HG02571 (cell line): Measurements from ENCODE around the gene SDHAF3.
"Not testable (repeated sequence)": the region's sequence is repeated elsewhere in the genome, so short reads cannot be mapped to it uniquely, and the experiment has no call there.

ENCODE experiments used
- ATAC-seq: cut with Tn5 transposase; IDR thresholded peaks from one replicate; pipeline ENCODE4 v1.9.1; 2021; ENCODE audit warnings: mild to moderate bottlenecking, moderate library complexity; ENCODE audit not compliant: unreplicated experiment

Gene SDHAF3

DNA sequence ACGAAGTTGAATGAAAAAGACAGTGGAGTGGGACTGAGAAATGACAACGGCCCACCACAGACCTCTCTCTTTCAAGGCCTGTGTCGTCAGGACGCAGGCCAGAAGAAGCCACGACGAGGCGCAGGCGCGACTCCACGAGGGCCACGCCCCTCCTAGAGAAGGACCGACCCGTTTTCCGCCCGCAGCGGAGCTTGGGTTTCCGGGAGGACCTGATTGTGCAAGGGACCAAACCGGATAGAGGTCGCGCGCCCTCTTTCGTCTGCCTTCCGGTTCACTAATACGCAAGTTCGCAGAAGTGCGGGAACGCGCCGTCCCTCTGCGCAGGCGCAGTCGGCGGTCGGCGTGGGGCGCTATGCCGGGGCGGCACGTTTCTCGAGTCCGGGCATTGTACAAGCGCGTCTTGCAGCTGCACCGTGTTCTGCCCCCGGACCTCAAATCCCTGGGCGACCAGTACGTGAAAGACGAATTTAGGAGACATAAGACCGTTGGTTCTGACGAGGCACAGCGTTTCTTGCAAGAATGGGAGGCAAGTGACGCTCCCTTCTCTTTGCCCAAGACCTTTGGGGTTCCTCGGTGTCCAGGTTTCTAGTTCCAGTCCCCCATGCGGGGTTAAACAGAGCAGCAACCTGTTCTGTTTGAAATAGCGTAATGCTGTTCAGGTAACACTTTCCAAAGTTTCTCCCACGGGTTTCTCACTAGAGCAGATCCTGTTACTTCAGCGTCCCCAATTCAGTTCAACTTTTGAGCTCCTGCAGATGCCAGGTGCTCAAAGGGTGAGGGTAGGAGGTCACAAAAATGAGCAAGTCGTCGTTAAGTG, at the start of gene SDHAF3:
SDHAF3 (plus strand) TSS at position 327 of the 817 bp plus-strand sequence; CDS start at position 353, 26 bp downstream.
- ATAC-seq, result peak; percentile 97

DNA sequence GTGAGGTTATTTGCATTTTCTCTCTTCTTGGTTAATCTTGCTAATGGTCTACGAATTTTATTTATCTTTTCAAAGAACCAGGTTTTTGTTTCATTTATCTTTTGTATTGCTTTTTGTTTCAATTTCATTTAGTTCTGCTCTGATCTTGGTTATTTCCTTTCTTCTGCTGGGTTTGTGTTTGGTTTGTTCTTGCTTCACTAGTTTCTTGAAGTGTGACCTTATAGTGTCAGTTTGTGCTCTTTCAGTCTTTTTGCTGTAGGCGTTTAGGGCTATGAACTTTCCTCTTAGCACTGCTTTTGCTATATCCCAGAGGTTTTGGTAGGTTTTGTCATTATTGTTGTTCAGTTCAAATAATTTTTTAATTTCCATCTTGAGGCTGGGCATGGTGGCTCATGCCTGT, 45.5 kb upstream of the SDHAF3 start:
- not testable (repeated sequence) for ATAC-seq

DNA sequence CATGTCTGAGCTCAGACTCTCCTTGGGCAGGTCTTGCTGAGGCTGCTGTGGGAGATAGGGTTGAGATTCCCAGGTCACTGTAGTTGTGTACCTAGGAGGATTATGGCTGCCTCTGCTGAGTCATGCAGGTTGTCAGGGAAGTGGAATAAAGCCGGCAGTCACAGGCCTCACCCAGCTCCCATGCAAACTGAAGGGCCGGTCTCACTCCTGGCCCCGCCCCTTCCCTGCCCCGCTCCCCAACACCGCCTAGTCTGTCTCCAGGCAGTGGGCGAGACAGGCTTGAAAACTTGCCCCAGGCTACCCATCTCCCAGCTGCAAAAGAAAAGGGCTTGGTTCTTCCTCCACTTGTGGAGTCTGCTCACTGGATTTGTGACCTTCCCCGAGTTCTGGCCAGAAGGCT, 41.6 kb upstream of the SDHAF3 start:
- ATAC-seq, result no peak

DNA sequence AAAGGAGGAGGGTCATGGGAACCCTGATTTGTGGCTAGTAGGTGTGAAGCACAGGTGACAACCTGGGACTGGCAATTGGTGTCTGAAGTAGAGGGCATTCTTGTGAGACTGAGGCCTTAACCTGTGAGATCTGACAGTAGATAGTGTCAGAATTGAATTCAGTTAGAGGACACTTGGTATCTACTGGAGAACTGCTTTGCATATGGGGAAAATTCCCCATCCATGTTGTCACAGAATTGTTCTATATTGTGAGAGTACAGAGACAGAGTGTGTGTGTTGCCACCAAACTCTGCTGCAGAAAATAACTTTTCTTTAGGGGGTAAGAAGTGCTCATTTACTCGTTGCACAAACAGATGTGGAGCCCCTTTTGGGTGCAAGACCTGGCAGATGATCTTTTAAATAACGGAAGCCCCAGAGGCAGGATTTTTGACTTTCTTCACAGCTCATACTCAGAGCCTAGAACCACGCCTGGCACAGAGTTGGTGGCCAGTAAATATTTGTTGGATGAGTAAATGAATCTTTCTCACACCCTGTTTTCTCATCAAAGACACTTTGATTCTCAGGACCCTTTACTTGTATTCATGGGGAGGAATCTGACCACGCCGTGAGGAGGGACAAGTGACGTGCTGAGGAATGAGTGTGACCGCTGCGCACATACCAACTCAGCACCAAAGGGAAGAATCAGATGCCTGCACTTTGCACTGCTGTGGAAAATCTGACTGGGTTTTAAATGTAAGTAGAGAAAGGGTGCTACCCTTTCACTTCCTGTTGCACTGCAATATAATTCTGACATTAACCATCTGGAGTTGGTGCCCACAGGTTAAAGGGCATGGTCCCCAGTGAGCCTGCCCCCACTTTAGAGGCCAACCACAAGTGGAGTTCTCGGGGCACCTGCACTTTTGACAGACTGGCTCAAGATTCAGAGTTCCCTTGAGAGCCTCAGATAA, 39.2 kb upstream of the SDHAF3 start:
- peak; percentile 72 for ATAC-seq

DNA sequence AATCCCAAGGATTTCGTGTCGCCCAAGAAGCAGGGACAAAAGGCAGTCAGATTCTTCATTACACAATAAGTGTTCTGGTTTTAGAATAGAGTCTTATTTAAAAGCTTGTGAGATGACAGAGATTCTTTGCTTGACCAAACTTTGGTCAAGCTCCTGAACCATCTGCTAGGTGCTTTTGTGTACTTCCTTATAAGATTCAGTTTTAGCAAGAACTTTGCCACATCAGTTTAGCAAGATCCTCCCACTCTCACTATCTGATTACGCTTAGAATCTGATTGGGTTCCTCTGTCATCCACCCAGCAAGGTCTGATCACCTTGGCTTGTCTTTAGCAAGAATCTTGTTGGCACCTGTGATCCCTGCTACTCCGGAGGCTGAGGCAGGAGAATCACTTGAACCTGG, 38.2 kb upstream of the SDHAF3 start:
- no peak for ATAC-seq

DNA sequence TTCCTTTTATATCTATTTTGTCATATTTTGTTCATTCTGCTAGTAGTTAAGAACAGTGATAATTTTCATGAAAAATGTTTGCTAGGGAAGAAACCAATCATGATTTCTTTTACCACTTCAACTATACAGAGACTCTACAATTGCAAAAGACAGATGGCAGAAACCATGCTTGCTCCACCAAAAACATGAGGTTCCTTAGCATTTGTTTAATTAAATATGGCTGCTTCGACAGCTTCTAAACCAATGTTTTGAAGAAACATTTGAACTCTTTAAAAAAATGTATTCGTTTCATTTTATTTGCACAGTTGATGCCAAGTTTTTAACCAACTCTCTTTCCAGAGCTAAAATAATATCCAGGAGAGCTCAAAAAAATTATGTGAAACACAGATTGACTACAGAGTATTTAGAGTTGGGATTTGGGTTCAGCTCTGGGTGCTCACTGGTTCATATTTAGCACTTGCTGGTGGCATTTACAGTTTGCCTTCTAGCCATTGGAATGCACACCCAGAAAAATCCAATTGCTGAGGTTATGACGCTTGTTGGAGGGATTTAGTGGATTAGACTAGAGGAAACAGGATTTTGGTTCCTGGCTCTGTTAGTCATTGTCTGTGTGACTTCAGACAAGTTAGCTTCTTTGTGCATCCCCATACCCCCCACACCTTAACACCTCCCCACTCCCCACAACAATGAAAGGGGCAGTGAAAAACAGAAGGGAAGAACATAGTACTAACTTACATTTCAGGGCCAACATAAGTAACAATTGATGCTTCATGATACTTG, 35.8 kb upstream of the SDHAF3 start:
- no peak for ATAC-seq

DNA sequence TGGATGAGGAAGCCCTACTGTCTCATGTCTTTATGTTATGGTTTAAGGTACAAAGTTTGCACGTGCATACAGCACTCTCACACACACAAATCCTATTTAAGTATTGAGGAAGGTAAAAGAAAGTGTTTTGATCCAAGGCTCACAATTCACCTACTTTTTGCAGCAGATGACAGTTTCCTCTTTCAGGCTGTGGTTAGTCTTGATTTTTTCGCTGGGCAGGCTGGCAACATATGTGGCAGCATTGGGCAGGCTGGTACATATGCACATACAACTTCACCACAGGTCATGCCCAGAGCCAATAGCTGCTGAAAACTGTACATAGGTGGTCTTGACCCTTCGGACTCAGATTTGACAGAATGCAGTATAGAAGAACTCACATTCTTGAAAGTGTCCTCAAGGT, 29.1 kb upstream of the SDHAF3 start:
- no peak for ATAC-seq

DNA sequence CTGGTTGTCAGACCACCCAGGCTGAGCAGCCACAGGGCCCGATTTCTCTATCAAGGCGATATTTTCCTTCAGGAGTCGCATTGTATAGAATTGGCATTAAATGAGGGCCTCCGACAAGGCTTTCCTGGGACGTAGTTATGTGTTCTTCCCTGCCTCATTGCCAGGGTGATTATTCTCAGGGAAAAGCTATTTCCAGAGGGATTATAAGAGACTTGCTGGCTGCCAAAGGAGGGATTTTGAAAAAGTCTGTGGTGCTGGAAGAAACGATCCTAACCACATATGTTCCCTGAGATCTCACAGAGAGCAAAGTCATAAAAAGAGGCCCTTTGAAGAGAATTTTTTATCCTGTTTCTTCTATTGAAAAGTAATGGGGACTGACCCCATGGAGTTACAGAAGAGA, 27.7 kb upstream of the SDHAF3 start:
- no peak for ATAC-seq

DNA sequence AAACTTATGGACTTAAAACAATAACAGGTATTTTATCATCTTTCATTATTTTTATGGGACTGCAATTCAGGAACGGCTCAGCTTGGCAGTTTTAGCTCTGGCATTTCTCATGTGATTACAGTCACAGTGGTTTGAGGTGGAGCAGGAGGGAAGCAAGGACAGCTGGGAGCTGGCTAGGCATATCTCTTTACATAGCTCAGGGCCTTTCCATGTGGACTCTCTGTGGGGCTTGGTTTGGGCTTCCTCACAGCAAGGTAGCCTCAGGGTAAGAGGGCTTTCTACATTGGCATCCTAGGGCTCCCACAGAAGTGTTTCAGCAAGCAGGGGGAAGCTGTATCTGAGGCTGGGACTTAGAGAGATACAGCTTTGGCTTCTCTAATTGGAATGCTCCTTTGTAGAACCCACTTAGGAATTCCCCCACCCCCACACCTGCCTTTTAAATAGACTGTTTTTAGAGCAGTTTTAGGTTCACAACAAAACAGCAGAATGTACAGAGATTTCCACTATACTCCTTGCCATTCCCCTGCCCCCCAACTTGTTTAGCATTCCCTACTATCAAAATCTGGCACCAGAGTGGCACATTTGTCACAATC, 26.6 kb upstream of the SDHAF3 start:
- no peak for ATAC-seq

DNA sequence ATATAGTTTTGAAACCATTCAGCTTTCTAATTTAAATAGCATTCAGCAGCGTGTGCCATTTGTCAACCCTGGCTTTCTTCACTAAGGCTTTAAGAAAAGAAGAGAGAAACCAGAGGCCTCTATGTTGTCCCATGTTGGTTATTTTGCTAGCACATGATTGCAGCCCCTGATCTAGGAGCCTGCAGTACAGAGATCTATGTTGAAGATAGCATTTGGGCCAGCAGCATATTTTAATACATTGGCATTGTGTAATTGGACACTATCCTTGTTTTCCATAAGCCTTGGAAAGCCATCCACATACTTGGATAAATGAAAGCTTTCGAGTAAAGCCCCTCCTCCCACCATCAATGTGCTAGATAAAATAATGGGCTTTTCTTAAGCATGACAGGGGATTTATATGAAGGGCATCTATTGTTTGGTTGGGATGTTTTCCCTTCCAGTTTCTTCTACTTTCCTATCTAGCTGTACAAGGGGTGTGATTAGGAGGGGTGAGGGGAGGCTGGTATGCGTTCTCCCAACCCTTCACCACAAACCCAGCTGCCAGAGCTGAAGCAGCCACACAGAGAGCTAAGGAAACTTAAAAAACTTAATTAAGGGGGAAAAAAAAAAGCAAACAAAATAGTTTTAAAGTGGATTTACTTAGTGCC, 23.1 kb upstream of the SDHAF3 start:
- no peak for ATAC-seq

DNA sequence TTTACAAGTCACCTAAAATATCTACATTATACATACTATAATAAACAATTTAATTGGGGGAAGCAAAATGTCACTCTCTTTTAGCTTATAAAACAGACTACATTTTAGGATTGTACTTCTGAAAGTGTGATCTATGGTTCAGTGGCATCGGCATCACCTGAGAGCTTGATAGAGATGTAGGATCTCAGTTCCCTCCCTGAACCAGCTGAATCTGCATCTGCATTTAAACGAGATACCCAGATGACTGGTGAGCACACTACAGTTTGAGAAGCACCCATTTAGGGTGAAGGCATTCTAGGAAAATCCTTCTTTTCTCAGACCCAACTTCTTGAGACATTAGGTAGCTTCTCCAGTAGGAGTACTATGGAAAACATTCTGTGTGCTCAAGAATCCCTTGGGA, 21.5 kb upstream of the SDHAF3 start:
- no peak for ATAC-seq

DNA sequence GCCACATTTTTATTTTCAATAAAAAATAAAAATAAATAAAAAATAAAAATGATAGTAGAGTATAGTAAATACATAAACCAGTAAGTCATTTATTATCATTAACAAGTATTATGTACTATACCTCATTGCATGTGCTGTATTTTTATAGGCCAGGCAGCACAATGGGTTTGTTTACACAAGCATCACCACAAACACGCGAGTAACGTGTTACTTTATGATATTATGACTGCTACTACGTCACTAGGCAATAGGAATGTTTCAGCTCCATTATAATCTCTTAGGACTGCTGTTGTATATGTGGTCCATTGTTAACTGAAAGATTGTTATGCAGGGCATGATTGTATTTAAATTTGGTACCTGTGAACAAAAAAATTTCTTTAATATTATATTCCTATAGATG, 20.8 kb upstream of the SDHAF3 start:
- ATAC-seq, result no peak

DNA sequence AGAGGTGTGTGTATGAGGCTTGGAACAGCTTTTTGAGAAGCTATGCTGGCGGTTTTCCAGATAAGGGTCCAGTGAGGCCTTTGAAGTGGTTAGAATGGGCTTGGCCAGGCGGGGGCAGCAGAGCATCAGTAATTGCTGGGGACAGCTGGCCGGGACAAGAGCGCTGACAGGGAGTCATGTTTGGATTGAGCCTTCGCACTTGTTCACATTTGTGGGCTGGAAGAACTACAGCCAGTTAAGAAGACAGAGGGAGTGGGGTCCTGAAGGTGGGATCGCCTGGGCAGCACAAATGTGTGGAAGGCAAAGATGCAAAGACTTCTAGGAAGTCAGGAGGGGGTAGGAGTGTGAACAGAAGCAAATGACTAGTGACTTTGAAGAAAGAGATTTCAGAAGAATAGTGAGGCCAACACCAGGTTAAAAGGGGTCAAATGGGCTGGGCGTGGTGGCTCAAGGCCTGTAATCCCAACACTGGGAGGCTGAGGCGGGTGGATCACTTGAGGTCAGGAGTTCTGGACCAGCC, 12.7 kb upstream of the SDHAF3 start:
- ATAC-seq, result peak; percentile 91

DNA sequence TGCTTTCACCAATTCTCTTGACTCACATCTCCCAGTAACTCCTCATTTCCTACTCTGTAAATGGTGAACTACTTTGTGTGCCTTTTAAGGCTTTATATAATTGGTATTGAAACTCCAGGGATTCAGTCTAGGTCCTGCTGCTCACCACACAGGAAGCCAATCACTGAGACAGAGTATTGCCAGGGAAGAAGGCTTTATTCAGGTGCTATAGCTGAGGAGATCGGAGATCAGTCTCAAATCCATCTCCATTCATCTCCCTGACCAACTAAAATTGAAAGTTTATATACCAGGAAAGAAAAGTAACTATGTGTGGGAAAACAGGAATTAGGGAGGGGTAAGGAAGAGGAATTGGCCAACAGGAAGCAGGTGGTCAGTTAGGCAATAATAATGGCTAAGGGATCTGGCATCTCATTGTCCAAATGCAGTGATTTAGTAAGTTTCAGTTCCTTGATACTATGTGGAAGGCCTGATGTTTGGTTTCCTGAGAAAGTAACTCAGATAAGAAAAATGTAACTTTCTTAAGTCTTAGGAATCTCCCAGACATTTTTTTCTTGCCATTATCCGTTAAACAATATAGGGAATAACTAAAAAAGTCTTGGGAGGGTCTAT, 10.2 kb upstream of the SDHAF3 start:
- no peak for ATAC-seq

DNA sequence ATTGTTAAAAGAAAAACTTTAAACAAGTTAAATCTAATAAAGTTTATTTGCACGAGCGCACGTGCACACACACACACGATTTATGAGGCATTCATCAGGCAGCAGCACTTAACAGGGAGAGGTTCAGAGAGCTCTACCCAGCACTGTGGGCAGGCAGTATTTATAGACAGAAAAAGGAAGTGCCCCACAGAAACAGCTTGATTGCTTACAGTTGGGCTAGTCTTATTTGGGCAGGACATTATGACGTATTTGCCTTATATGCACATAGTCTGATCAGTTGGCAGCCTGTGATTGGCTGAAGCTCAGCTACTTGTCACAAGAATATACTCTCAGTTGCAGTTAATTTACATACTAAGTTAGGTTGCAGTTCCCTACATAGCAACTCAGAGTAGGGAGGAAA, 1.2 kb upstream of the SDHAF3 start:
- no peak for ATAC-seq

DNA sequence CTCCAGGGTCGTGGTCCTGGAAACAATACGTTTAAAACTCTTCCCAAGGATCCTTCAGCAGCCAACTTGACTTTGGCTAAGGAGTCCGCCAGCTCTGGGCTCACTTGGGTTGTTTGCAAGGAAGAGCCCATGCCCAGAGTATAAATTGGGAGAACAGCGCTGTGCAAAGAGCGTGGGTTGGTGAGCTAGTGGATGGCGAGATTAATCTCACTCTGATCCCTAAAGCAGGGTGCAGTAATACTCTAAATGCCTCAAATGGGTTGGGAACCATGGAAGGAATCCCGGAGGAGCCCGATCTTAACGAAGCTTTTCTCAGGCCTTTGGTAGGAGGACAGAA, 495 bp upstream of the SDHAF3 start:
- ATAC-seq, result no peak

DNA sequence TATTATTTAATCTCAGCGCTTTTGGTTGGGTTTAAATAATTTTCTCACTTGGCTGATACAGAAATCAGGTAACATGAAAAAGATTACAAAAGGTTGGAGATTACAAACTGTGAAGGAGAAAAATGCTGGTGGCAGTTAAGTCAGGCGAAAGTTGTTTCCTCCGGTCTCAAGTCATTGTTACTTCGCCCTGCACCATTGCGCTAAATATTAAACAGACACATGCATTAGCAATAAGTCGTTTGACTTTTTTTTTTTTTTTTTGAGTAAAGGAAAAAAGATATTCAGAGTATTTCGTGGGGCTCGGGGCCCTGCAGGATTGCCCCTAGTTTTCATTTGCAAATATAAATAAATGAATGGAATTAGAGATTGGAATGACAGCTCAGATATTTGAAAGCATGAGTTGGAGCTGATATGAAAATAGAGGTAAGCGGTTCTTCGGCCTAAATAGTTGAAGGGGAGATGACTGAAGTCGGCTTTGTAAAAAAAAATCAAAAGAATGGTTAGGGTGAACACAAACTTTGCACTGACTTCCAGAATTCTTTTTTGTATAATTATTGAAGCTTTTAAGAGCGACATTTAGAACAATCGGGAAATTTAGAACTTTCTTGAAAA, 914 bp downstream of the SDHAF3 start:
- ATAC-seq, result no peak

DNA sequence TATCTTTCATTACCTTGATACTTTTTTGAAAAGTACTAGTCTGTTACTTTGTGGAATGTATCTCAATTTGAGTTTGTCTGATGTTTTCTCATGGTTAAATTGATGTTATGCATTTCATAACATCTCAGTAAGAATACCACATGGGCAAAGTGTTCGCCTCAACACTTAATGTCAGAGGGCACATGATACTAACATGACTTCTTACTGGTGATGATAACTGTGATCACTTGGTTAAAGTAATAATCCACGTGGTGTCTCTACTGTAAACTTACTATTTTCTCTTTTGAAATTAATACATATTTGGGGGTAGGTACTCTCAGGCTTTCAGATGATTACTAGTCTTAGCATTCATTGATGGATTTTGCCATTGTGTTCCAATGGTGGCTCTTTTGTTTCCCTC, 2.2 kb downstream of the SDHAF3 start:
- ATAC-seq, result no peak

DNA sequence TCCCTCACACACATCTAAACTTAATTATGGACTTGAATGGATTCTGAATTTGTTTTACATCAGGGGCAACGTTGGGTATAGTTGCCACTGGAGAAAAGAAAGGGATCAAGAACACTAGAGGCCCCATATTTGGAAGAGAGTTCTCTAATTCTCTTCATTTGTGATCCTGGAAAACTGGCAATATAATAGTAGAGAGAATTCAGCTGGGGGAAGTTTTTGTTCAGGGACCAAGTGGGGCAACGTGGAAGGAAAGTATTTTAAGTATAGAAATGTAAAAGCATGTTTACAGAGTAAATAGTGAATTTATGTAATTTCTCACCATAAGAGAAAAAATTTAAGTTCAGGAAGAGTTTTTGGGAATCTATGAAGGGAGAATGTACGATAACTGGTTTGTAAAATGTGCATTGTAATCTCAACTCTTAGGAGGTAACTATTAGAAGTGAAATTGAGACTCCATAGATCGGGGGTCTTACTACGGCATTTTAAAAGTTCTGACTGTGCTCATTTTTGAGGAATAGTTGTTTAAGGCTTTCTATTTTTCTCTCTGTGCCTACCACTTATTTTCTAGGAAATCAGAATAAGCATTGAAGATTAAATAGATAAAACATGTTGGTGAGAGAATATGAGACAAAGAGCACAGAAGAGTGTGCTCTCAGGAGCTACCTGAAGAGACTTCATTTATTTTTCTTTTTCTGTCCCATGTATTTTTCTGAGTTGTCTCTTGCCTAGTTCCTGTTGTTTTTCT, 3.4 kb downstream of the SDHAF3 start:
- no peak for ATAC-seq
